ENCODE measurements around the gene KMT2E.

KMT2E gene

DNA sequence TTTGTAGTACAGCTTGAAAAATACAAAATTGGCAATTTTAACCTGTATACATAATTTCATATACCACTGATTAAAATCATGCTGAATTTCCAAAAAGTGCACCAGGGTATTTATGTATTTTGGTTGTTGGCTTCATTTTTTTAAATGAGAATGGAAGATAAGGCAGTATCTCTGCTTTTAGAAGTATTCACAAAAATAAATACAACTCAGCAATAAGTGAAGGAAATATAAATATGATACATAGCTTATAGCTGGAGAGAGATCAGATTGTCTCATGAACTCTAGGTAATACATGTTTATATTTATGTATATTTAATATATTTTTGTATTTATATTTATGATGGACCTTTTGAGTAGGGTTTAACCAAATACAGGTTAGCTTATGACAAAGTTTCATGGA, 81.0 kb downstream of the KMT2E start:
- no peak for DNase-seq (ENCODE audit: extremely low read depth, low read depth)
- no peak overlapping the region for H3K4me3 ChIP-seq (replicated peaks; ENCODE audit: low read depth, low read length)
- TF ChIP-seq CTCF (IDR thresholded peaks at IDR 0.05; ENCODE audit: low read depth, low read length, missing control alignments), result no peak

DNA sequence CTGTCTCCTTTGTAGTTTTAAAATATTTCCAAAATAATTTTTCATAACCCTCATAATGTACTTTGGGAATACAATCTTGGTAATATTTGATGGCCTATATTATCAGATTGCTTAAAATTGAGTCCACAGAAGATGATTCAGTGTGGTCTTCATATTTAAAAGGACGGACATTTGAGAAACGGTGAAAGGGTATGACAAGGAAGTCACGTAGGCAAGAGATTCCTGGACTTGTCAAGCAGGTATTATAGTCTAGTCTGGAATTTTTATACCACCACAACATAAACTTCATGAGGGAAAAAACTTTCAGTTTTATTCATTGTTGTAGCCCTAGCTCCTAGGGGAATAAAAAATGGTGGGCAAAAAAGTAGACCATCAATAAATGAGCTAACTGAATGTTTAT, 82.3 kb downstream of the KMT2E start:
- TF ChIP-seq CTCF (IDR thresholded peaks at IDR 0.05; ENCODE audit: low read depth, low read length, missing control alignments), result no peak
- H3K4me3 ChIP-seq (replicated peaks; ENCODE audit: low read depth, low read length), result no peak overlapping the region
- DNase-seq (ENCODE audit: extremely low read depth, low read depth), result no peak

DNA sequence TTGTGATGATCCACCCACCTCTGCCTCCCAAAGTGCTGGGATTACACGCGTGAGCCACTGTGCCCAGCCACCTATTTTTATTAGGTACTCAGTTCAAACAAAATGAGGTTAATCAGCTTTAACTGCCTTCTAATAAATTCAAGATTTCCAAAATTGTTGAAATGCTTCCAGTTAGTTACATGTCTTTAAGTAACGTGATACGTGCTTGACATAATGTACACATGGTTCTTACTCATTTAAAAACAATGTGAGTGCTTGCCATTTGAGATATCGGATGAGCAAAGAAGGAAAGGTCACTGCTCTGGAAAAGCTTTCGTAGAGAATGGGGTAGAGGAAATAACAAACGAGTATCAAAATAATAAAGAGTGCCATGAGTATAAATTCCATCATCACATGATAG, 83.6 kb downstream of the KMT2E start:
- peak; percentile 93 for DNase-seq (ENCODE audit: extremely low read depth, low read depth)
- no peak for TF ChIP-seq CTCF (IDR thresholded peaks at IDR 0.05; ENCODE audit: low read depth, low read length, missing control alignments)
- H3K4me3 ChIP-seq (replicated peaks; ENCODE audit: low read depth, low read length), result no peak overlapping the region

DNA sequence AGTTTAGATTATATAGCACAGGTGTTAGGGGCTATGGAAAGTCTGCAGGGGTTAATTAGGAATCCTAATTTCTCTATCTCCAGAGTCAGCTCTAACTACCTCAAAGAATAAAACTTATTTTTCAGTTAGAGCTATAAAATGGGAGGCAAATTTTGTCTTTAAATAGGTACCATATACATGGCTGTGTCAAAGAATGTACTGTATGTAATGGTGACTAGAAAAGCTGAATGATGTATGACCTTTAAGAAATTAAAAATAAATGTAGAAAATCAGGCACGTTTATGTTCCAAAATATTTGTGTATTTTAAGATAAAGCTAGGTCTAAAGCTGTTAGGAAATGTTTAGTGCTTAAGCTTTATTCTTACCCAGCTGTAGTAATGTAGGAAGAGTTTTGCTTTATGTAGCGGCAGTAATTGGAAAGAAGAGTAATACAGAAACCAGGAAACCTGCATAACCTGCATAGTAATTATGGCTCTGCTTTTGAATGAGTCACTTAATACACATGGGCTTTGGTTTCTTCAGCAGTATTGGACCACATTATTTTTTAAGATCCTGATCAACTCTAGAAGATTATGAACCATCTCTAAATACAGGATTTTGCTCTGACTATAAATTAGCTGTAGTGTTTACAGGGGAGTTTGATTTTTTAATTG, 85.0 kb downstream of the KMT2E start:
- DNase-seq (ENCODE audit: extremely low read depth, low read depth), result no peak
- no peak for TF ChIP-seq CTCF (IDR thresholded peaks at IDR 0.05; ENCODE audit: low read depth, low read length, missing control alignments)
- no peak overlapping the region for H3K4me3 ChIP-seq (replicated peaks; ENCODE audit: low read depth, low read length)

- DNase-seq (ENCODE audit: extremely low read depth, low read depth), result no peak
- no peak for TF ChIP-seq CTCF (IDR thresholded peaks at IDR 0.05; ENCODE audit: low read depth, low read length, missing control alignments)
- no peak overlapping the region for H3K4me3 ChIP-seq (replicated peaks; ENCODE audit: low read depth, low read length)
Measured at GRCh38 chr7:105101864-105102263, 87.9 kb downstream of the KMT2E start.

GRCh38 chr7:105102557-105103352, 88.8 kb downstream of the KMT2E start:
- no peak for TF ChIP-seq CTCF (IDR thresholded peaks at IDR 0.05; ENCODE audit: low read depth, low read length, missing control alignments)
- no peak for DNase-seq (ENCODE audit: extremely low read depth, low read depth)
- no peak overlapping the region for H3K4me3 ChIP-seq (replicated peaks; ENCODE audit: low read depth, low read length)
